Left hindlimb (tissue), 1 donor: Measurements from ENCODE around the gene FXR2.

Source experiments
- DNase-seq: peaks from one replicate; pipeline ENCODE4 v3.0.0-alpha.2; 2018

The FXR2 gene

DNA sequence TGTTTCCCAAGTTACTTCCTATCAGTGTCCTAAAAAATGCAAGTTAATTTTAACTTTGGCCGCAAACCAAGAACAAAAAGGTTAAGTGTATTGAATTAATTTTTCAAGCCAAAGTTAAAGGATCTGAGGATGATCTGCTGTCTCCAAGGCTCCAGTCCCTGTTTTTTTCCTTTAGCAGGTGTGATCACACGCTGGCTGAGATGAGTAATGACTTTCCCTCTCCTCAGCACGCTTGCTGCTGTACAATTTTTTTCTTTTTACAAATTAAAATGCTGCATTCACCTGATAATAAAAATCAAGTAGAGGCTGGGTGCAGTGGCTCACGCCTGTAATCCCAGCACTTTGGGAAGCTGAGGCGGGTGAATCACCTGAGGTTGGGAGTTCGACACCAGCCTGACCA is 69.8 kb downstream of the FXR2 start:
- no peak for DNase-seq
